Suprapubic skin (tissue), 4 donors: ENCODE data around the gene MDH1. TPM values are rescaled to one million over a fixed set of nuclear protein-coding genes. Genes with fewer than 3 reads are reported as not detected.
"Not testable (repeated sequence)": the region's sequence is repeated elsewhere in the genome, so short reads cannot be mapped to it uniquely, and the experiment has no call there.

ENCODE experiments used
- DNase-seq, 2 donors: peaks; one replicate each; pipeline ENCODE4 v3.0.0-alpha.2; 2019; ENCODE audit warnings: low spot score in 2 of 2
- H3K27ac ChIP-seq: fragments of 200-600 bp; sonication (generic); one replicate; pipeline ENCODE4 v1.5.1; 2019
- H3K27me3 ChIP-seq: fragments of 200-600 bp; sonication (generic); one replicate; pipeline ENCODE4 v1.5.1; 2019
- H3K36me3 ChIP-seq: fragments of 200-600 bp; sonication (generic); one replicate; pipeline ENCODE4 v1.5.1; 2019
- H3K4me1 ChIP-seq: fragments of 200-600 bp; sonication (generic); one replicate; pipeline ENCODE4 v1.5.1; 2019
- H3K4me3 ChIP-seq: fragments of 200-600 bp; sonication (generic); one replicate; pipeline ENCODE4 v1.5.1; 2019; ENCODE audit warnings: mild to moderate bottlenecking
- H3K9me3 ChIP-seq: fragments of 200-600 bp; sonication (generic); one replicate; pipeline ENCODE4 v1.5.1; 2019
- CTCF ChIP-seq, 2 donors: fragments of 200-600 bp in 1 of 2; fragments of 450-650 bp in 1 of 2; sonication (generic) in 1 of 2; IDR thresholded peaks; one replicate each; pipeline ENCODE4 v1.5.1; 2016 to 2019; ENCODE audit warnings: antibody characterized with exemption in 2 of 2, mild to moderate bottlenecking in 1 of 2, moderate library complexity in 1 of 2
- EP300 ChIP-seq: sonication (generic); formaldehyde crosslinking; IDR thresholded peaks from one replicate; pipeline ENCODE4 v1.6.1; 2017; ENCODE audit warnings: antibody characterized with exemption
- POLR2A ChIP-seq, 2 donors: fragments of 450-650 bp; IDR thresholded peaks; one replicate each; pipeline ENCODE4 v1.6.1; 2017; ENCODE audit warnings: antibody characterized with exemption in 2 of 2, mild to moderate bottlenecking in 2 of 2, moderate library complexity in 2 of 2
- POLR2AphosphoS5 ChIP-seq, 3 donors: sonication (generic); formaldehyde crosslinking; IDR thresholded peaks; one replicate each; pipeline ENCODE4 v1.6.1; 2017; ENCODE audit warnings: antibody characterized with exemption in 3 of 3
- WGBS: methylation state at CpG from one replicate; pipeline ENCODE4 v1.1.5; 2018; 5-methylcytosine and 5-hydroxymethylcytosine counted together
- total RNA-seq, 4 donors: library from RNA; depleted of rRNA; stranded (reverse); fragments of >200 nt; gene quantifications; one replicate each; pipeline ENCODE4 v1.1.0, GENCODE V29; 2016

MDH1 gene
- total RNA-seq, 4 donors from 2014 or later = 90.7 to 153 (median 131) TPM

- Histone ChIP-seq H3K27ac (no peak overlapping the region), H3K36me3 (peaks cover 39% of the 10 kb centered on the region), H3K4me3 (no peak overlapping the region), H3K9me3 (no peaks in the 10 kb centered on the region), H3K4me1 (peaks cover 4% of the 10 kb centered on the region), H3K27me3 (no peaks in the 10 kb centered on the region)
- TF ChIP-seq EP300 (no peak), CTCF (IDR thresholded peaks at IDR 0.05) (no peak), POLR2A (IDR thresholded peaks at IDR 0.05) (no peak), POLR2AphosphoS5 (IDR thresholded peaks at IDR 0.05) (no peak)
- DNase-seq = no peak
- WGBS = 94% methylated on average over 2 of the region's 2 CpGs
Observed at GRCh38 chr2:63596401-63596883, 7.7 kb downstream of the MDH1 start.

GRCh38 chr2:63598981-63599380, 10.2 kb downstream of the MDH1 start:
- H3K9me3 ChIP-seq = no peaks in the 10 kb centered on the region
- H3K4me3 ChIP-seq = no peak overlapping the region
- H3K27ac ChIP-seq = no peak overlapping the region
- 79% methylated on average over 2 of the region's 2 CpGs for WGBS
- DNase-seq = no peak
- H3K36me3 ChIP-seq = peaks cover 43% of the 10 kb centered on the region
- no peaks in the 10 kb centered on the region for H3K27me3 ChIP-seq
- H3K4me1 ChIP-seq = no peaks in the 10 kb centered on the region
- TF ChIP-seq POLR2A (IDR thresholded peaks at IDR 0.05) (no peak), EP300 (no peak), POLR2AphosphoS5 (IDR thresholded peaks at IDR 0.05) (no peak), CTCF (IDR thresholded peaks at IDR 0.05) (no peak)

- no peak overlapping the region for H3K27ac ChIP-seq
- WGBS = 91% methylated on average over 1 of the region's 1 CpG
- no peak overlapping the region for H3K4me3 ChIP-seq
- H3K27me3 ChIP-seq = no peaks in the 10 kb centered on the region
- H3K9me3 ChIP-seq = no peaks in the 10 kb centered on the region
- H3K36me3 ChIP-seq = peaks cover 54% of the 10 kb centered on the region
- no peak for DNase-seq
- TF ChIP-seq POLR2AphosphoS5 (IDR thresholded peaks at IDR 0.05) (no peak), CTCF (IDR thresholded peaks at IDR 0.05) (no peak), POLR2A (IDR thresholded peaks at IDR 0.05) (no peak)
- no peaks in the 10 kb centered on the region for H3K4me1 ChIP-seq
Observed at GRCh38 chr2:63600881-63601460, 12.2 kb downstream of the MDH1 start.

GRCh38 chr2:63604666-63605065, 15.9 kb downstream of the MDH1 start:
- H3K36me3 ChIP-seq = peaks cover 58% of the 10 kb centered on the region
- WGBS = 91% methylated on average over 4 of the region's 4 CpGs
- no peak overlapping the region for H3K27ac ChIP-seq

GRCh38 chr2:63608865-63609264, 20.1 kb downstream of the MDH1 start:
- H3K36me3 ChIP-seq = peaks cover 36% of the 10 kb centered on the region
- DNase-seq = not testable (repeated sequence)

More at GRCh38 chr2:63604666-63605065, 15.9 kb downstream of the MDH1 start:
- Histone ChIP-seq H3K9me3 (no peaks in the 10 kb centered on the region), H3K27me3 (no peaks in the 10 kb centered on the region), H3K4me3 (no peak overlapping the region), H3K4me1 (no peaks in the 10 kb centered on the region)
- TF ChIP-seq CTCF (IDR thresholded peaks at IDR 0.05) (no peak), EP300 (no peak), POLR2A (IDR thresholded peaks at IDR 0.05) (no peak), POLR2AphosphoS5 (IDR thresholded peaks at IDR 0.05) (no peak)
- DNase-seq = no peak

GRCh38 chr2:63610525-63610924, 21.8 kb downstream of the MDH1 start:
- H3K4me3 ChIP-seq = no peak overlapping the region
- H3K9me3 ChIP-seq = no peaks in the 10 kb centered on the region
- DNase-seq = no peak
- TF ChIP-seq CTCF (IDR thresholded peaks at IDR 0.05) (no peak), POLR2A (IDR thresholded peaks at IDR 0.05) (no peak), POLR2AphosphoS5 (IDR thresholded peaks at IDR 0.05) (no peak), EP300 (no peak)
- peaks cover 20% of the 10 kb centered on the region for H3K36me3 ChIP-seq
- H3K4me1 ChIP-seq = peaks cover 11% of the 10 kb centered on the region
- H3K27me3 ChIP-seq = no peaks in the 10 kb centered on the region
- 100% methylated on average over 4 of the region's 4 CpGs for WGBS
- no peak overlapping the region for H3K27ac ChIP-seq

More at GRCh38 chr2:63608865-63609264, 20.1 kb downstream of the MDH1 start:
- WGBS = 65% methylated on average over 8 of the region's 8 CpGs
- H3K4me3 ChIP-seq, H3K27me3 ChIP-seq, H3K27ac ChIP-seq, H3K4me1 ChIP-seq, H3K9me3 ChIP-seq: not testable (repeated sequence)
